ENCODE measurements around the gene TOM1. TPM values are rescaled to one million over a fixed set of nuclear protein-coding genes. Genes with fewer than 3 reads are reported as not detected.
"Not testable (repeated sequence)": the region's sequence is repeated elsewhere in the genome, so short reads cannot be mapped to it uniquely, and the experiment has no call there.

TOM1 gene
- total RNA-seq, 1 donor from 2014 or later = 29.6 TPM

GRCh38 chr22:35394810-35395563 lies 95.3 kb downstream of the TOM1 start:
- Histone ChIP-seq H3K79me2 (ENCODE audit: insufficient read depth, low read length) (no peaks in the 10 kb centered on the region), H3K9me3 (ENCODE audit: insufficient read depth, low read depth, low read length) (no peaks in the 10 kb centered on the region), H4K20me1 (ENCODE audit: insufficient read depth, low read length) (no peaks in the 10 kb centered on the region), H2AFZ (ENCODE audit: low read depth, low read length) (no peak overlapping the region), H3K27me3 (ENCODE audit: insufficient read depth, low read length) (no peaks in the 10 kb centered on the region), H3K9ac (ENCODE audit: low read length) (no peak overlapping the region), H3K36me3 (ENCODE audit: insufficient read depth, low read length) (no peaks in the 10 kb centered on the region), H3K4me1 (ENCODE audit: insufficient read depth, low read length) (no peaks in the 10 kb centered on the region), H3K4me2 (ENCODE audit: low read length) (no peak overlapping the region), H3K4me3 (ENCODE audit: insufficient read depth, low read depth, low read length) (no peak overlapping the region), H3K27ac (ENCODE audit: low read depth, low read length) (no peak overlapping the region)
- Mint-ChIP-seq H3K27ac (ENCODE audit: unreplicated experiment) (no peak overlapping the region), H3K4me3 (ENCODE audit: unreplicated experiment) (no peak overlapping the region), H3K27me3 (ENCODE audit: low read depth, unreplicated experiment) (no peaks in the 10 kb centered on the region), H3K36me3 (ENCODE audit: low read depth, unreplicated experiment) (peaks cover 3% of the 10 kb centered on the region), H3K4me1 (ENCODE audit: low read depth, unreplicated experiment) (peaks cover 4% of the 10 kb centered on the region), H3K9me3 (ENCODE audit: unreplicated experiment) (no peaks in the 10 kb centered on the region)
- no peak for FAIRE-seq
- DNase-seq (ENCODE audit: low read depth) = no peak
- TF ChIP-seq, protein P1, sequence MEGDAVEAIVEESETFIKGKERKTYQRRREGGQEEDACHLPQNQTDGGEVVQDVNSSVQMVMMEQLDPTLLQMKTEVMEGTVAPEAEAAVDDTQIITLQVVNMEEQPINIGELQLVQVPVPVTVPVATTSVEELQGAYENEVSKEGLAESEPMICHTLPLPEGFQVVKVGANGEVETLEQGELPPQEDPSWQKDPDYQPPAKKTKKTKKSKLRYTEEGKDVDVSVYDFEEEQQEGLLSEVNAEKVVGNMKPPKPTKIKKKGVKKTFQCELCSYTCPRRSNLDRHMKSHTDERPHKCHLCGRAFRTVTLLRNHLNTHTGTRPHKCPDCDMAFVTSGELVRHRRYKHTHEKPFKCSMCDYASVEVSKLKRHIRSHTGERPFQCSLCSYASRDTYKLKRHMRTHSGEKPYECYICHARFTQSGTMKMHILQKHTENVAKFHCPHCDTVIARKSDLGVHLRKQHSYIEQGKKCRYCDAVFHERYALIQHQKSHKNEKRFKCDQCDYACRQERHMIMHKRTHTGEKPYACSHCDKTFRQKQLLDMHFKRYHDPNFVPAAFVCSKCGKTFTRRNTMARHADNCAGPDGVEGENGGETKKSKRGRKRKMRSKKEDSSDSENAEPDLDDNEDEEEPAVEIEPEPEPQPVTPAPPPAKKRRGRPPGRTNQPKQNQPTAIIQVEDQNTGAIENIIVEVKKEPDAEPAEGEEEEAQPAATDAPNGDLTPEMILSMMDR (IDR thresholded peaks at IDR 0.05; ENCODE audit: insufficient read depth, low read depth, low read length) = no peak
- TF ChIP-seq EZH2 (IDR thresholded peaks at IDR 0.05; ENCODE audit: insufficient read depth, low read length) = no peak

DNA sequence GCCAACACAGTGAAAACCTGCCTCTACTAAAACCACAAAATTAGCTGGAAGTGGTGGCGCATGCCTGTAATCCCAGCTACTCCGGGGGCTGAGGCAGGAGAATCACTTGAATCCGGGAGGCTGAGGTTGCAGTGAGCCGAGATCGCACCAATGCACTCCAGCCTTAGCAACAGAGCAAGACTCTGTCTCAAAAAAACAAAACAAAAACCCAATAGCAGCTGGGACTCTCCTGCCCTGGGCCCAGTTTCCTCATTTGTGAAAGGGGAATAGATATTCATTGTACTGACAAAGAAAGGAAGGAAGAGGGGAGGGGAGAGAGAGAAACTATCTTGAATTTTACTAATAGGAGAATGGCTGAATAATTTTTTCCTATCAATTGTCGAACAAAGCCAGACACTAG lies 96.9 kb downstream of the TOM1 start:
- not testable (repeated sequence) for H3K4me3 Mint-ChIP-seq (ENCODE audit: unreplicated experiment); H3K27me3 Mint-ChIP-seq (ENCODE audit: low read depth, unreplicated experiment); H3K27me3 ChIP-seq (ENCODE audit: insufficient read depth, low read length); FAIRE-seq; H3K36me3 ChIP-seq (ENCODE audit: insufficient read depth, low read length); H3K36me3 Mint-ChIP-seq (ENCODE audit: low read depth, unreplicated experiment); H3K9me3 ChIP-seq (ENCODE audit: insufficient read depth, low read depth, low read length); H3K27ac Mint-ChIP-seq (ENCODE audit: unreplicated experiment); H3K27ac ChIP-seq (ENCODE audit: low read depth, low read length); H3K4me3 ChIP-seq (ENCODE audit: insufficient read depth, low read depth, low read length); H4K20me1 ChIP-seq (ENCODE audit: insufficient read depth, low read length); H3K9ac ChIP-seq (ENCODE audit: low read length); H3K4me2 ChIP-seq (ENCODE audit: low read length); H3K79me2 ChIP-seq (ENCODE audit: insufficient read depth, low read length); H3K9me3 Mint-ChIP-seq (ENCODE audit: unreplicated experiment); DNase-seq (ENCODE audit: low read depth); H2AFZ ChIP-seq (ENCODE audit: low read depth, low read length); H3K4me1 Mint-ChIP-seq (ENCODE audit: low read depth, unreplicated experiment)
- peaks cover 11% of the 10 kb centered on the region for H3K4me1 ChIP-seq (ENCODE audit: insufficient read depth, low read length)

GRCh38 chr22:35397095-35397904 lies 97.6 kb downstream of the TOM1 start:
- no peak overlapping the region for H2AFZ ChIP-seq (ENCODE audit: low read depth, low read length)
- Mint-ChIP-seq H3K27ac (ENCODE audit: unreplicated experiment) (peak overlapping the region; percentile 75), H3K9me3 (ENCODE audit: unreplicated experiment) (no peaks in the 10 kb centered on the region), H3K4me1 (ENCODE audit: low read depth, unreplicated experiment) (peaks cover 4% of the 10 kb centered on the region), H3K4me3 (ENCODE audit: unreplicated experiment) (no peak overlapping the region), H3K27me3 (ENCODE audit: low read depth, unreplicated experiment) (no peaks in the 10 kb centered on the region), H3K36me3 (ENCODE audit: low read depth, unreplicated experiment) (peaks cover 3% of the 10 kb centered on the region)
- H3K27ac ChIP-seq (ENCODE audit: low read depth, low read length) = no peak overlapping the region
- peaks cover 11% of the 10 kb centered on the region for H3K4me1 ChIP-seq (ENCODE audit: insufficient read depth, low read length)
- peaks cover 6% of the 10 kb centered on the region for H3K79me2 ChIP-seq (ENCODE audit: insufficient read depth, low read length)
- no peak for TF ChIP-seq EZH2 (IDR thresholded peaks at IDR 0.05; ENCODE audit: insufficient read depth, low read length)
- TF ChIP-seq, protein P1 (IDR thresholded peaks at IDR 0.05; ENCODE audit: insufficient read depth, low read depth, low read length) = no peak
- no peaks in the 10 kb centered on the region for H3K27me3 ChIP-seq (ENCODE audit: insufficient read depth, low read length)
- H3K4me2 ChIP-seq (ENCODE audit: low read length) = no peak overlapping the region
- no peak for DNase-seq (ENCODE audit: low read depth)
- no peak overlapping the region for H3K9ac ChIP-seq (ENCODE audit: low read length)
- FAIRE-seq = no peak
- no peak overlapping the region for H3K4me3 ChIP-seq (ENCODE audit: insufficient read depth, low read depth, low read length)
- H3K36me3 ChIP-seq (ENCODE audit: insufficient read depth, low read length) = no peaks in the 10 kb centered on the region
- H3K9me3 ChIP-seq (ENCODE audit: insufficient read depth, low read depth, low read length) = no peaks in the 10 kb centered on the region
- H4K20me1 ChIP-seq (ENCODE audit: insufficient read depth, low read length) = no peaks in the 10 kb centered on the region

Small RNA genes lying within 50 kb of the gene (microRNA-seq; reads per million reads assigned to microRNA genes)
- gene MIR3909 = 9.9 reads per million, percentile 35 among the genes with 10 or more reads in this experiment
- gene MIR6069 = not detected

Other genes with a start within 250 kb of the TOM1 start
- not detected in 2 replicates for gene ISX, start 233.7 kb upstream of the TOM1 start, total RNA-seq
- gene HMGXB4, start 42.4 kb upstream of the TOM1 start, total RNA-seq = 16.7 and 16.8 TPM in 2 replicates
- 14.0 and 17.0 TPM in 2 replicates for gene HMOX1, start 81.2 kb downstream of the TOM1 start, total RNA-seq
- 12.6 and 12.8 TPM in 2 replicates for gene MCM5, start 100.2 kb downstream of the TOM1 start, total RNA-seq
- gene RASD2, start 240.9 kb downstream of the TOM1 start, total RNA-seq = 0.16 and 0.17 TPM in 2 replicates